Brain microvascular endothelial cell (primary cell): ENCODE results near the gene INSRR.
A peak's percentile ranks its signal among the peaks of the same experiment; 100 is the strongest.

Experiments
- DNase-seq: peaks from one replicate; pipeline ENCODE4 v3.0.0-alpha.2; 2020
- H3K27ac ChIP-seq: fragments of 250-450 bp; sonication (Bioruptor Pico); 2 replicates; pipeline ENCODE4 v1.5.1; 2020; ENCODE audit warnings: mild to moderate bottlenecking, moderate library complexity
- H3K27me3 ChIP-seq: fragments of 250-450 bp; sonication (Bioruptor Pico); replicated peaks from 2 replicates; pipeline ENCODE4 v1.5.1; 2020; ENCODE audit warnings: mild to moderate bottlenecking
- H3K36me3 ChIP-seq: fragments of 250-450 bp; sonication (Bioruptor Pico); replicated peaks from 2 replicates; pipeline ENCODE4 v1.5.1; 2020; ENCODE audit warnings: mild to moderate bottlenecking
- H3K4me3 ChIP-seq: 2 replicates; pipeline ENCODE4 v1.5.1; 2011; ENCODE audit warnings: low read depth, mild to moderate bottlenecking, control low read depth, low read length, moderate library complexity
- in situ Hi-C: cut with HindIII; loops from 2 replicates; pipeline ENCODE4 v1.10.0; 2017; ENCODE audit warnings: low sequenced_read_pairs, low pct_ligation_motif_present
- TF ChIP-seq, protein P1 (sequence below): IDR thresholded peaks from 2 replicates; pipeline ENCODE4 v1.5.1; 2011; ENCODE audit warnings: low read depth, mild to moderate bottlenecking, moderate library complexity, low read length, control low read depth, inconsistent platforms; ENCODE audit errors: missing control alignments

Gene INSRR

GRCh38 chr1:156834322-156834721, 24.6 kb downstream of the INSRR start:
- in situ Hi-C loops: no loop called here
- H3K36me3 ChIP-seq: no peaks in the 10 kb centered on the region
- TF ChIP-seq, protein P1, sequence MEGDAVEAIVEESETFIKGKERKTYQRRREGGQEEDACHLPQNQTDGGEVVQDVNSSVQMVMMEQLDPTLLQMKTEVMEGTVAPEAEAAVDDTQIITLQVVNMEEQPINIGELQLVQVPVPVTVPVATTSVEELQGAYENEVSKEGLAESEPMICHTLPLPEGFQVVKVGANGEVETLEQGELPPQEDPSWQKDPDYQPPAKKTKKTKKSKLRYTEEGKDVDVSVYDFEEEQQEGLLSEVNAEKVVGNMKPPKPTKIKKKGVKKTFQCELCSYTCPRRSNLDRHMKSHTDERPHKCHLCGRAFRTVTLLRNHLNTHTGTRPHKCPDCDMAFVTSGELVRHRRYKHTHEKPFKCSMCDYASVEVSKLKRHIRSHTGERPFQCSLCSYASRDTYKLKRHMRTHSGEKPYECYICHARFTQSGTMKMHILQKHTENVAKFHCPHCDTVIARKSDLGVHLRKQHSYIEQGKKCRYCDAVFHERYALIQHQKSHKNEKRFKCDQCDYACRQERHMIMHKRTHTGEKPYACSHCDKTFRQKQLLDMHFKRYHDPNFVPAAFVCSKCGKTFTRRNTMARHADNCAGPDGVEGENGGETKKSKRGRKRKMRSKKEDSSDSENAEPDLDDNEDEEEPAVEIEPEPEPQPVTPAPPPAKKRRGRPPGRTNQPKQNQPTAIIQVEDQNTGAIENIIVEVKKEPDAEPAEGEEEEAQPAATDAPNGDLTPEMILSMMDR: no peak
- H3K27me3 ChIP-seq: peaks cover 41% of the 10 kb centered on the region
- H3K27ac ChIP-seq: no peak overlapping the region
- H3K4me3 ChIP-seq: no peak overlapping the region
- no peak for DNase-seq

DNA sequence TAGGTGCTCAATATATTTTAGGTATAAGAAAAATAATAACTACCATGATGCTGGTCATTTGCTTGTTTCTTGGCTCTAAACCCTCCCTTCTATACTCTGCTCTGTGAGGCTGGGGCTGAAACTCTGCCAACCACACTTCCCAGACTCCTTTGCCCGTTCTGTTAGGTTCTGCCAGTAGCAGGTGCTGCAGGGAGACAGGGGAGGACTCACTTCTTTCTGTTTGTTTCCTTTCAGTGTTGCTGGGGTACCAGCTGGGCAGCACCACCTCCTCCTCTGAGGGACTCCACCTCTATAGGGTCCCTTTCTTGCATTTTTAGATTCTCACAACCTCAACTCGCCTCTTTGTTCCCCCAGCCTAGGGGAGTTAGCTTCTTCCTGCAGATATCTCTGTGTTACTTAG, 25.3 kb downstream of the INSRR start:
- Histone ChIP-seq H3K36me3 (no peaks in the 10 kb centered on the region), H3K27ac (no peak overlapping the region), H3K4me3 (no peak overlapping the region), H3K27me3 (peaks cover 41% of the 10 kb centered on the region)
- TF ChIP-seq, protein P1: no peak
- no peak for DNase-seq
- in situ Hi-C loops: no loop called here

GRCh38 chr1:156832434-156832833, 26.5 kb downstream of the INSRR start:
- in situ Hi-C loops: no loop called here
- Histone ChIP-seq H3K27me3 (peaks cover 41% of the 10 kb centered on the region), H3K4me3 (no peak overlapping the region), H3K27ac (no peak overlapping the region), H3K36me3 (no peaks in the 10 kb centered on the region)
- no peak for DNase-seq
- TF ChIP-seq, protein P1: peak; percentile 18

DNA sequence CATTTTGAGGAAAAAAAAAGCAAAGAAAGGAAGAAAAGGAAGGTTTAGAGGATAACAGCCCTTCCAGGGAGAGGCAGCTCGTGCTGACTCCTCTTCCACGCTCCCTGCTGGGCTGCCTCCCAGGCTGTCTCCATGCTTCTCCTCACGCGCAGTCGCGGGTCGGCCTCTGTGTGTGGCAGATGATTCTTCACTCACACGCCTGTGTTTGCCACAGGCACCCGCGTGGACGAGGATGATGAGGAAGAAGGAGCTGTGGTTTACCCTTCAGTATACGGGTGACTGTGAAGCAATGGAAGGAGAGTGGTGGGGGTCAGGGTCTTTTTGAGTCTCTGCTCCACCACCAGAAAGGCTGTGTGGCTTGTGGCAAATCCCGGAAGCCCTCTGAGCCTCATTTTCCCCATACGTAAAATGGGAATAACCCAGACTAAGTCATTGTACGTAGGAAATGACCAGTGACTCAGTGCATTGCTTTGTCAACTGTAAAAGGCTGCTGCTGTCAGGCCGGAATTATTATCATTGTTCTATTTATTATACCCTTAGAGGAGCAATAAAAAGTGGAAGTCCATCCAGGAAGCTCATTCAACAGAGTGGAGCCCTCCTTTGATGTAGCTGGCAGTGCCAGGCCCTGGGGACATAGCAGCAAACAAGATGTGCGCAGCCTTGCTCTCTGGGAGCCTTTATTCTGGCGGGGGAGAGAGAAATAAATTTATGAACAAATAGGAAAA, 30.4 kb downstream of the INSRR start:
- H3K36me3 ChIP-seq: no peaks in the 10 kb centered on the region
- peaks cover 14% of the 10 kb centered on the region for H3K27me3 ChIP-seq
- no peak overlapping the region for H3K4me3 ChIP-seq
- no peak for DNase-seq
- TF ChIP-seq, protein P1: no peak
- in situ Hi-C loops: no loop called here
- H3K27ac ChIP-seq: no peak overlapping the region

GRCh38 chr1:156826630-156827029, 32.3 kb downstream of the INSRR start:
- DNase-seq: no peak
- no peaks in the 10 kb centered on the region for H3K36me3 ChIP-seq
- no peak overlapping the region for H3K27ac ChIP-seq
- in situ Hi-C loops: no loop called here
- H3K4me3 ChIP-seq: no peak overlapping the region
- TF ChIP-seq, protein P1: no peak
- no peaks in the 10 kb centered on the region for H3K27me3 ChIP-seq
